Hepatocyte (in vitro differentiated cells): ENCODE results near the gene TMEM240. TPM values are rescaled to one million over a fixed set of nuclear protein-coding genes. Genes with fewer than 3 reads are reported as not detected.
A peak's percentile ranks its signal among the peaks of the same experiment; 100 is the strongest.

Experiments
- DNase-seq: peaks from one replicate; pipeline ENCODE4 v3.0.0-alpha.2; 2016; ENCODE audit warnings: low spot score
- H2AFZ ChIP-seq: fragments of 200-600 bp; sonication (generic); 2 replicates; pipeline ENCODE4 v1.6.0; 2016; ENCODE audit warnings: antibody characterized with exemption, mild to moderate bottlenecking
- H3K27ac ChIP-seq: fragments of 200-600 bp; sonication (generic); 2 replicates; pipeline ENCODE4 v1.5.1; 2016; ENCODE audit warnings: mild to moderate bottlenecking
- H3K27me3 ChIP-seq: fragments of 200-600 bp; sonication (generic); 2 replicates; pipeline ENCODE4 v1.6.1; 2016
- H3K36me3 ChIP-seq: fragments of 200-600 bp; sonication (generic); replicated peaks from 2 replicates; pipeline ENCODE4 v1.5.1; 2016; ENCODE audit warnings: low read depth; ENCODE audit not compliant: insufficient read depth
- H3K4me1 ChIP-seq: fragments of 200-600 bp; sonication (generic); 2 replicates; pipeline ENCODE4 v1.5.1; 2016; ENCODE audit warnings: mild to moderate bottlenecking, moderate library complexity; ENCODE audit not compliant: insufficient read depth
- H3K4me2 ChIP-seq: fragments of 200-600 bp; sonication (generic); 2 replicates; pipeline ENCODE4 v1.6.0; 2016
- H3K4me3 ChIP-seq: fragments of 200-600 bp; sonication (generic); 2 replicates; pipeline ENCODE4 v1.5.1; 2016; ENCODE audit warnings: mild to moderate bottlenecking
- H3K79me2 ChIP-seq: fragments of 200-600 bp; sonication (generic); 2 replicates; pipeline ENCODE4 v1.6.0; 2017; ENCODE audit warnings: mild to moderate bottlenecking
- H3K9me2 ChIP-seq: fragments of 200-600 bp; sonication (generic); replicated peaks from 2 replicates; pipeline ENCODE4 v1.6.0; 2017; ENCODE audit warnings: mild to moderate bottlenecking; ENCODE audit not compliant: insufficient read depth
- H3K9me3 ChIP-seq: fragments of 200-600 bp; sonication (generic); 2 replicates; pipeline ENCODE4 v1.5.1; 2016; ENCODE audit warnings: low read depth, mild to moderate bottlenecking
- H4K20me1 ChIP-seq: fragments of 200-600 bp; sonication (generic); 2 replicates; pipeline ENCODE4 v1.6.0; 2016; ENCODE audit warnings: mild to moderate bottlenecking; ENCODE audit not compliant: insufficient read depth, poor library complexity, severe bottlenecking
- CTCF ChIP-seq: fragments of 200-600 bp; sonication (generic); IDR thresholded peaks from 2 replicates; pipeline ENCODE4 v1.5.1; 2016; ENCODE audit warnings: antibody characterized with exemption, mild to moderate bottlenecking; ENCODE audit not compliant: poor library complexity
- EZH2 ChIP-seq: fragments of 200-600 bp; sonication (generic); IDR thresholded peaks from 2 replicates; pipeline ENCODE4 v1.6.1; 2016; ENCODE audit warnings: antibody characterized with exemption, mild to moderate bottlenecking, borderline replicate concordance
- EZH2phosphoT487 ChIP-seq: fragments of 200-600 bp; sonication (generic); IDR thresholded peaks from one replicate; pipeline ENCODE4 v1.6.1; 2018; ENCODE audit warnings: antibody characterized with exemption, mild to moderate bottlenecking, low read depth, moderate library complexity; ENCODE audit not compliant: unreplicated experiment, severe bottlenecking
- WGBS: methylation state at CpG from one replicate; pipeline ENCODE4 v1.1.6; 2016; ENCODE audit warnings: low lambda C conversion rate; ENCODE audit errors: missing lambda C conversion rate; 5-methylcytosine and 5-hydroxymethylcytosine counted together
- polyA plus RNA-seq: library from polyadenylated mRNA; unstranded; fragments of >200 nt; fragmentation: Nextera tagmentation; extraction: Ambion mirVana; gene quantifications from 2 replicates; pipeline ENCODE4 v1.2.1, GENCODE V29; 2016
- total RNA-seq: library from RNA; depleted of rRNA; stranded (reverse); fragments of >200 nt; gene quantifications from 2 replicates; pipeline ENCODE4 v1.2.3, GENCODE V29; 2014

TMEM240 gene
- total and polyA plus RNA-seq, 2 experiments from 2014 or later, result 2.1 to 4.3 TPM

GRCh38 chr1:1556505-1556904, 16.1 kb upstream of the TMEM240 start:
- Histone ChIP-seq H4K20me1 (peaks cover 4% of the 10 kb centered on the region), H3K4me3 (no peak overlapping the region), H3K4me2 (no peak overlapping the region), H2AFZ (no peak overlapping the region), H3K36me3 (no peaks in the 10 kb centered on the region), H3K79me2 (peaks cover 26% of the 10 kb centered on the region), H3K9me3 (no peaks in the 10 kb centered on the region), H3K9me2 (no peaks in the 10 kb centered on the region), H3K4me1 (no peaks in the 10 kb centered on the region), H3K27me3 (no peaks in the 10 kb centered on the region), H3K27ac (no peak overlapping the region)
- no peak for DNase-seq
- WGBS, result 99% methylated on average over 6 of the region's 6 CpGs
- TF ChIP-seq EZH2 (no peak), CTCF (no peak), EZH2phosphoT487 (no peak)

- no peak for TF ChIP-seq EZH2
- no peak for TF ChIP-seq CTCF
- no peak for TF ChIP-seq EZH2phosphoT487
- Histone ChIP-seq H3K36me3 (no peaks in the 10 kb centered on the region), H3K4me2 (no peak overlapping the region), H3K27ac (no peak overlapping the region), H2AFZ (no peak overlapping the region), H3K9me3 (no peaks in the 10 kb centered on the region), H4K20me1 (peaks cover 11% of the 10 kb centered on the region), H3K4me1 (no peaks in the 10 kb centered on the region), H3K9me2 (no peaks in the 10 kb centered on the region), H3K27me3 (no peaks in the 10 kb centered on the region), H3K79me2 (peaks cover 30% of the 10 kb centered on the region), H3K4me3 (no peak overlapping the region)
- WGBS, result 80% methylated on average over 31 of the region's 31 CpGs
- DNase-seq, result peak; percentile 66
Measured at GRCh38 chr1:1554926-1555915, 14.8 kb upstream of the TMEM240 start.

DNA sequence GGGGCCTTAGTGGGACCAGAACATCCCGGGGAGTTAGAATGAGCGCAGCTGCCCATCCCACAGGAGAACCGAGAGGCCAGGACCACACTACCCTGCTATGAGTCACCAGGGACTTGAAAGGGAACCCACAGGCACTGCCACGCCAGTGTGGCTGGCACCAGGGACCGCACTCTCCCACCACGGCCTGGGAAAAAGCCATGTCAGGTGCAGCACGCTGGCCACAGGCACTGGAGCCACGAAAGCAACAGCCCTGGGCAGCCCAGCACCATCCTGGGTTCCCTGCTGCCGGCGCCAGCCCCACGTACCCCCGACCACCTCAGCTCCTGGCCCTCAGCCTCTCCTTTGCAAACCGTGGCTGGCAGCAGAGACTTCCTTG, 14.1 kb upstream of the TMEM240 start:
- Histone ChIP-seq H3K36me3 (no peaks in the 10 kb centered on the region), H4K20me1 (peaks cover 12% of the 10 kb centered on the region), H3K79me2 (peaks cover 28% of the 10 kb centered on the region)

More for the DNA sequence above, 14.1 kb upstream of the TMEM240 start:
- no peak overlapping the region for H3K4me2 ChIP-seq
- no peaks in the 10 kb centered on the region for H3K27me3 ChIP-seq
- no peaks in the 10 kb centered on the region for H3K9me2 ChIP-seq
- H3K4me3 ChIP-seq, result no peak overlapping the region
- TF ChIP-seq CTCF (no peak), EZH2 (no peak), EZH2phosphoT487 (no peak)
- no peaks in the 10 kb centered on the region for H3K9me3 ChIP-seq
- no peak overlapping the region for H2AFZ ChIP-seq
- no peaks in the 10 kb centered on the region for H3K4me1 ChIP-seq
- 92% methylated on average over 13 of the region's 13 CpGs for WGBS
- DNase-seq, result no peak
- no peak overlapping the region for H3K27ac ChIP-seq
